Lower leg skin (tissue), 4 donors: ENCODE data around the gene UCKL1. TPM values are rescaled to one million over a fixed set of nuclear protein-coding genes. Genes with fewer than 3 reads are reported as not detected.

Source experiments
- DNase-seq, 2 donors: peaks; one replicate each; pipeline ENCODE4 v3.0.0-alpha.2; 2019; ENCODE audit warnings: low spot score in 2 of 2
- H3K4me3 ChIP-seq: fragments of 200-600 bp; sonication (generic); 2 replicates; pipeline ENCODE4 v1.5.1; 2017; ENCODE audit warnings: mild to moderate bottlenecking, low read depth; ENCODE audit not compliant: poor library complexity, severe bottlenecking
- POLR2A ChIP-seq, 2 donors: fragments of 450-650 bp; IDR thresholded peaks; one replicate each; pipeline ENCODE4 v1.6.1; 2016 to 2017; ENCODE audit warnings: antibody characterized with exemption in 2 of 2, mild to moderate bottlenecking in 1 of 2, moderate library complexity in 1 of 2
- WGBS, 2 donors: methylation state at CpG; one replicate each; pipeline ENCODE4 v1.1.5; 2018; 5-methylcytosine and 5-hydroxymethylcytosine counted together
- intact Hi-C: fragments of 100-400 bp; cut with DNase I; formaldehyde crosslinking; loops from one replicate; pipeline ENCODE4 v1.15.0; 2023; ENCODE audit warnings: low total_unique reads
- total RNA-seq, 4 donors: library from RNA; depleted of rRNA; stranded (reverse); fragments of >200 nt; gene quantifications; one replicate each; pipeline ENCODE4 v1.1.0, GENCODE V29; 2016
- TF ChIP-seq, protein P1 (sequence below), 3 donors: fragments of 450-650 bp; IDR thresholded peaks; one replicate each; pipeline ENCODE4 v1.5.1; 2016; ENCODE audit warnings: antibody characterized with exemption in 3 of 3, mild to moderate bottlenecking in 3 of 3, moderate library complexity in 2 of 3

Gene UCKL1
- total RNA-seq = 10 to 100 TPM; 28.1 to 44.3 (median 33.6) TPM

DNA sequence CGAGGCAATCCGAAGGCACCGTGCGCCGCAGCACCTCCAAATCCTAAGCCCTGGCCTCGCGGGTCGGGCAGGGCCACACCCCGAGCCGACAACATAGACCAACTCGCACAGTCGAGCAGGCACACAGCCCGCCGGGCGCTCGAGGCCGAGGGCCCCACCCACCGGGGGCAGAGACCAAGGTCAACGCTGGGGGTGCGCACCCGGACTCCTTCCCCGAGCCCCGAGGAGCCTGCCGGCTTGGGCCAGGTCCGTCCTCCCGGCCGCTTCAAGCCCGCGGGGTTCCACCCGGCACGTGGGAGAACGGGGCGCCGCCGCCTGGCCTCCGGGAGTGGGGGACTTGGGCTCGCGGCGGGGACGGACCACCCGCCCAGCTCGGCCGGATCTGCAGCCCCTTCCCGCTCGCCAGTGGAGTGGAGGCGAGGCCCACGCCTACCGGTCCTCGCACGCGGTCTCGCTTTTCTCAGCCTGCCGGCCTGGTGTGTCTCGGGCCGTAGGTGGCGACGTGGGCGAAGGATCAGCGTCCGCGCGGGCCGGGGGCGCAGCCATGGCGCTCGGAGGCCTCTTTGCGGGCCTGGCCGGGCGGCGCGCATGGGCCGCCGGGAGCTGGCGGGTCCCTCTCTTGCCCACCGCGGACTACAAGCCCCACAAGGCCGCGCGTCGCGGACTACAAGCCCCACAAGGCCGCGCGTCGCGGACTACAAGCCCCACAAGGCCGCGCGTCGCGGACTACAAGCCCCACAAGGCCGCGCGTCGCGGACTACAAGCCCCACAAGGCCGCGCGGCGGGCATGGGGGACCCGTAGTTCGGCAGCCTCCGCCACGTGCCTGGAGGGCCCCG, at the start of gene UCKL1:
UCKL1 (minus strand) TSS at position 590 of the 837 bp plus-strand sequence; CDS start at position 546, 44 bp downstream.
- WGBS, 2 donors = 0% methylated on average over 25 to 89 of the region's 105 CpGs
- TF ChIP-seq, protein P1, sequence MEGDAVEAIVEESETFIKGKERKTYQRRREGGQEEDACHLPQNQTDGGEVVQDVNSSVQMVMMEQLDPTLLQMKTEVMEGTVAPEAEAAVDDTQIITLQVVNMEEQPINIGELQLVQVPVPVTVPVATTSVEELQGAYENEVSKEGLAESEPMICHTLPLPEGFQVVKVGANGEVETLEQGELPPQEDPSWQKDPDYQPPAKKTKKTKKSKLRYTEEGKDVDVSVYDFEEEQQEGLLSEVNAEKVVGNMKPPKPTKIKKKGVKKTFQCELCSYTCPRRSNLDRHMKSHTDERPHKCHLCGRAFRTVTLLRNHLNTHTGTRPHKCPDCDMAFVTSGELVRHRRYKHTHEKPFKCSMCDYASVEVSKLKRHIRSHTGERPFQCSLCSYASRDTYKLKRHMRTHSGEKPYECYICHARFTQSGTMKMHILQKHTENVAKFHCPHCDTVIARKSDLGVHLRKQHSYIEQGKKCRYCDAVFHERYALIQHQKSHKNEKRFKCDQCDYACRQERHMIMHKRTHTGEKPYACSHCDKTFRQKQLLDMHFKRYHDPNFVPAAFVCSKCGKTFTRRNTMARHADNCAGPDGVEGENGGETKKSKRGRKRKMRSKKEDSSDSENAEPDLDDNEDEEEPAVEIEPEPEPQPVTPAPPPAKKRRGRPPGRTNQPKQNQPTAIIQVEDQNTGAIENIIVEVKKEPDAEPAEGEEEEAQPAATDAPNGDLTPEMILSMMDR (IDR thresholded peaks at IDR 0.05) = peak in 1 of 3 donors; percentile 6
- no peak for TF ChIP-seq POLR2A (IDR thresholded peaks at IDR 0.05)
- peak within 1 kb of the TSS; percentile 84 for H3K4me3 ChIP-seq
- DNase-seq = peak; percentile 91 to 98
- intact Hi-C loops = no loop called here

DNA sequence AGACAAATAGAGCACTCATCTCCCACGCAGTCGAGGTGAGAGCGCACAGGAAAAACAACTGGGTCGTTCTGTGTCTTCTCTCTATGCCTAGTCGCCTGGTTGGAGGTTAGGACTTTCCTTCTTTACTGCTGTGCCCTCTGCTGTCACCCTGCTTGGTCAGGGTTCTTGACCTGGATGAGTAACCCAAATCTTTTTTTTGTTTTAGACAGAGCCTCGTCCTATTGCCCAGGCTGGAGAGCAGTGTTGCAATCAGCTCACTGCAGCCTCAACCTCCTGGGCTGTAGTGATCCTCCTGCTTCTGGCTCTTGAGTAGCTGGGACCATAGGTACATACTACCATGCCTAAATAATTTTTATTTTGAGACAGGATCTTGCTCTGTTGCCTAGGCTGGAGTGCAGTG, 49.2 kb upstream of the UCKL1 start:
- TF ChIP-seq POLR2A (IDR thresholded peaks at IDR 0.05) = no peak
- TF ChIP-seq, protein P1 (IDR thresholded peaks at IDR 0.05) = no peak
- no peak for DNase-seq
- H3K4me3 ChIP-seq = no peak overlapping the region
- intact Hi-C loops = no loop called here
- 81 to 85% methylated on average over 6 of the region's 6 CpGs for WGBS, 2 donors

DNA sequence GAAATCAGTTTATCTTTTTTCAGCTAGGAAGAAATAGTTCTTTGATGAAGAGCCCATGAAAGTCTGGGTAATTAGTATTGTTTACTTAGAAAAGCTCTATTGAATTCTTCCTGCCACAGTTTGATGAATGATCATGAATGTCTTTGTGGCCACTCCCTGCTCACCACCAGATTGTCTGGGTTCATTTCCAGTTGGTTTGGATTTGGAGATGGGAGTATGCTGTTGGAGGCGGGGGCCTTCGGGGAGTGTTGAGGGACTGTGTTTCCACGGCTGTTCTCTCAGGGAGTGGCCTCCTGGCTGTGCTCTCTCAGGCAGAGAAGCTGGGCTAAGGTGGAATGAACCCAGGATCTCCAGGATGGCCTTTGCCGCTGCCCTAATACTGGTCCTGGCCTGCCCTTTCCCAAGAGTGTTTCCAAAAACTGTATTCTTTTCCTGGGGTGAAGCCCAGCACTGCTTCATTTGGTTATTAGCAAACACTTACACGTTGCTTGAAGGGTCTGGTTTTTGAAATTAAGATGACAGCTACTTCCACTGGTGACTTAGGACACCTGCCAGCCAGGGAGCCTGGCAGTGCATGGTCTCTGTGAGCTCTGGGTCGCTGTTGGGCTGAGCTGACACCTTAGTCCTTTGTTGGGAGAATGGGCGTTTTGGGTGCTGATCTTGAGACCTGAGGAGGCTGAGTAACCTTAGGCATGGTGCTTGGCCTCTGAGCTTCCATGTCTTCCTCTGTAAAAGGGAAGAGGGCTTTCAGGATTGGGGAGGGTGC, 47.9 kb upstream of the UCKL1 start:
- no peak for DNase-seq
- no peak overlapping the region for H3K4me3 ChIP-seq
- WGBS, 2 donors = 51 to 60% methylated on average over 7 of the region's 7 CpGs
- no peak for TF ChIP-seq POLR2A (IDR thresholded peaks at IDR 0.05)
- TF ChIP-seq, protein P1 (IDR thresholded peaks at IDR 0.05) = no peak
- intact Hi-C loops = no loop called here

DNA sequence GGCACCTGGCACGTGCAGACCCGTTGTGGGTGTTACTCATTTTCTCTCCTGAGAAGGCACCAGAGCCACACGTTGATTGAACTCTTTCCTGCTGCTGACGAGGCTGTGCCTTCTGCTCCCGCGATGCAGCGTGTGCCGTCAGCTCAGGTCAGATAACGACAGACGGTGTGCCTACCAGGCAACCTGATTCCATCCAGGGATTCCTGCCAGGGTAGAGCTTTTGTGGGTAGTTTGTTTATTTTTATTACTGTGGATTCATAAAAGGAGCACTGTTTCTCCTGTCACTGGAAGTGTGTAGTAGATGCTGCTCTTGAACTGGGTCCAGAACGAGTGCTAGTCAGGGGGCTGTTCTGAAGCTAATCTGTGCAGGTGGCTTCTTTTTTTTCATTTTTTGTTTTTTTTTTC, 45.4 kb upstream of the UCKL1 start:
- DNase-seq = no peak
- no peak overlapping the region for H3K4me3 ChIP-seq
- 52 to 62% methylated on average over 11 of the region's 11 CpGs for WGBS, 2 donors
- intact Hi-C loops = no loop called here
- TF ChIP-seq, protein P1 (IDR thresholded peaks at IDR 0.05) = no peak
- TF ChIP-seq POLR2A (IDR thresholded peaks at IDR 0.05) = no peak

DNA sequence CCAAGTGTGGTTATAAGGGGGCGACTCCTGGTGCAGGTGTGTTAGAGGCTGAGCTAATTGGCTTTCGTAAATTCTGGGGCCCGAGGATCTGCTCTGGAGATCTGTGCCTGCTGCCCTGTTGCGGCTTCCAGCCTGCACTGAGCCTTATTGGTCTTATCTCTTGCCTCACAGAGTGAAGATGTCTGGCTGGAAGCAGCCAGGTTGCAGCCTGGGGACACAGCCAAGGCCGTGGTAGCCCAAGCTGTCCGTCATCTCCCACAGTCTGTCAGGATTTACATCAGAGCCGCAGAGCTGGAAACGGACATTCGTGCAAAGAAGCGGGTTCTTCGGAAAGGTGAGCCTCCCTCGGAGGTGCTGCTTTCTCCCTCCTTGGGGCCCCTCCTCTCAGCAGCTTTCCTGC, 44.7 kb upstream of the UCKL1 start:
- intact Hi-C loops = no loop called here
- DNase-seq = no peak
- H3K4me3 ChIP-seq = no peak overlapping the region
- WGBS, 2 donors = 87 to 94% methylated on average over 12 of the region's 12 CpGs
- no peak for TF ChIP-seq POLR2A (IDR thresholded peaks at IDR 0.05)
- TF ChIP-seq, protein P1 (IDR thresholded peaks at IDR 0.05) = no peak
